ENCODE data around the gene CALB2. TPM values are rescaled to one million over a fixed set of nuclear protein-coding genes. Genes with fewer than 3 reads are reported as not detected.

Gene CALB2
- total and polyA plus RNA-seq, 2 donors (not counting 3 experiments of a cell fraction or from before 2014, with no cell fraction given): not detected

GRCh38 chr16:71357681-71358080, 842 bp upstream of the CALB2 start:
- intact Hi-C loops (cut with micrococcal nuclease) (loop anchor here (2.0 to 5.0 kb wide), 3 partner anchors 143 to 677 kb away; no protein-coding TSS in a partner anchor), dilution Hi-C loops (cut with MboI; ENCODE audit: extremely low pct_ligation_motif_present, low sequenced_read_pairs) (no loop called here)
- Histone ChIP-seq H3K27me3 (ENCODE audit: control insufficient read depth in 2 of 2, insufficient read depth in 2 of 2, low read length in 2 of 2) (no peaks in the 10 kb centered on the region), H3K9me3 (replicated peaks; ENCODE audit: control insufficient read depth, insufficient read depth, low read length) (no peaks in the 10 kb centered on the region), H3K9me1 (replicated peaks; ENCODE audit: control insufficient read depth, extremely low read depth, insufficient read depth, low read length) (no peaks in the 10 kb centered on the region), H3K4me1 (ENCODE audit: control insufficient read depth, extremely low read depth, insufficient read depth, low read length) (peaks cover 2% of the 10 kb centered on the region), H3K36me3 (ENCODE audit: control insufficient read depth in 2 of 2, extremely low read depth in 1 of 2, insufficient read depth in 2 of 2, low read length in 2 of 2) (no peaks in the 10 kb centered on the region), H2AFZ (ENCODE audit: low read depth, low read length) (no peak overlapping the region), H4K20me1 (replicated peaks; ENCODE audit: control insufficient read depth, extremely low read depth, insufficient read depth, low read length) (no peaks in the 10 kb centered on the region), H3K79me2 (ENCODE audit: control insufficient read depth, insufficient read depth, low read length) (no peaks in the 10 kb centered on the region), H3K9ac (replicated peaks; ENCODE audit: extremely low read depth, insufficient read depth, low read length) (no peak overlapping the region), H3K4me2 (ENCODE audit: insufficient read depth, low read length) (no peak overlapping the region), H3K4me3 (replicated peaks in 1 of 3; ENCODE audit: insufficient read depth in 1 of 3, low read depth in 1 of 3, low read length in 3 of 3) (no peak overlapping the region), H3K27ac (ENCODE audit: insufficient read depth, low read depth, low read length) (no peak overlapping the region)
- no TSS peak for BruUV-seq (replicated peaks)
- TF ChIP-seq MAX (IDR thresholded peaks at IDR 0.05; ENCODE audit: insufficient read depth, insufficient read length) (no peak), POLR2A (IDR thresholded peaks at IDR 0.05; ENCODE audit: low read depth, low read length) (no peak), CTCF (IDR thresholded peaks at IDR 0.05; ENCODE audit: extremely low read depth in 1 of 2, insufficient read depth in 1 of 2, low read depth in 1 of 2, low read length in 2 of 2) (no peak), FOS (IDR thresholded peaks at IDR 0.05; ENCODE audit: borderline replicate concordance, insufficient read depth, low read length) (no peak), MYC (IDR thresholded peaks at IDR 0.05; ENCODE audit: low read depth, low read length) (no peak), GATA2 (IDR thresholded peaks at IDR 0.05; ENCODE audit: insufficient read depth, insufficient read length, low read depth, low read length) (no peak), POLR2AphosphoS5 (IDR thresholded peaks at IDR 0.05; ENCODE audit: insufficient read depth, low read depth, low read length) (no peak), EZH2 (IDR thresholded peaks at IDR 0.05; ENCODE audit: borderline replicate concordance, low read depth, low read length, severe bottlenecking) (no peak), JUN (IDR thresholded peaks at IDR 0.05; ENCODE audit: borderline replicate concordance, insufficient read depth, insufficient read length, low read depth) (no peak)
- no peak for DNase-seq (ENCODE audit: low read depth, low spot score)
- no peak for FAIRE-seq
- POLR2A ChIA-PET: no interaction called here
- CTCF ChIA-PET: interaction anchor here (0.7 to 6.3 kb wide), 4 partner anchors 15 to 145 kb away, joined by 3 to 36 read pairs (median 6); no protein-coding TSS in a partner anchor
